Measurements from ENCODE around the gene KIAA1671. TPM values are rescaled to one million over a fixed set of nuclear protein-coding genes. Genes with fewer than 3 reads are reported as not detected.
A peak's percentile ranks its signal among the peaks of the same experiment; 100 is the strongest.
"Not testable (repeated sequence)": the region's sequence is repeated elsewhere in the genome, so short reads cannot be mapped to it uniquely, and the experiment has no call there.

Gene KIAA1671
- total RNA-seq, 2 experiments from 2014 or later: 5.1 to 5.5 TPM

DNA sequence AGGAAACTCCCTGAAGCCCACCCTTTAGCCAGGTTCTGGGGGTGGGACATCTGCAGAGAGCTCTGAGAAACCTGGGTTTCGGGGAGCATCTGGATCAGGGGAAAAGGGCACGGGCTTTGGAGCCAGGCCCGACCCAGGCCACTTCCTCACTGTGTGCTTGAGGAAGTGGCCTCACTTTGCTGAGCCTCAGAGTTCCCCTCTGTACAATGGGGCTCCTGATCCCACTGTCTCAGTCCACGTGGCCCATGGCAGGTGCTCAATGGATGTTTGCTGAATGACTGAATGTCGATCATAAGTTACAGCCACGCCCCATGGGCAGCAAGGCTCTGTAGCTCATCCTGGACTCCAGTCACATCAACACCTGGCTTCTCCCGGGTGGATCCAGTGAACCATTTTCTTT is 248.5 kb downstream of the KIAA1671 start:
- Mint-ChIP-seq H3K9me3 (ENCODE audit: insufficient read depth) (no peaks in the 10 kb centered on the region), H3K27me3 (ENCODE audit: low read depth) (no peaks in the 10 kb centered on the region)
- CTCF ChIA-PET: interaction anchor here (0.6 to 3.2 kb wide), 7 partner anchors 20 to 144 kb away, joined by 3 to 16 read pairs (median 3); no protein-coding TSS in a partner anchor

DNA sequence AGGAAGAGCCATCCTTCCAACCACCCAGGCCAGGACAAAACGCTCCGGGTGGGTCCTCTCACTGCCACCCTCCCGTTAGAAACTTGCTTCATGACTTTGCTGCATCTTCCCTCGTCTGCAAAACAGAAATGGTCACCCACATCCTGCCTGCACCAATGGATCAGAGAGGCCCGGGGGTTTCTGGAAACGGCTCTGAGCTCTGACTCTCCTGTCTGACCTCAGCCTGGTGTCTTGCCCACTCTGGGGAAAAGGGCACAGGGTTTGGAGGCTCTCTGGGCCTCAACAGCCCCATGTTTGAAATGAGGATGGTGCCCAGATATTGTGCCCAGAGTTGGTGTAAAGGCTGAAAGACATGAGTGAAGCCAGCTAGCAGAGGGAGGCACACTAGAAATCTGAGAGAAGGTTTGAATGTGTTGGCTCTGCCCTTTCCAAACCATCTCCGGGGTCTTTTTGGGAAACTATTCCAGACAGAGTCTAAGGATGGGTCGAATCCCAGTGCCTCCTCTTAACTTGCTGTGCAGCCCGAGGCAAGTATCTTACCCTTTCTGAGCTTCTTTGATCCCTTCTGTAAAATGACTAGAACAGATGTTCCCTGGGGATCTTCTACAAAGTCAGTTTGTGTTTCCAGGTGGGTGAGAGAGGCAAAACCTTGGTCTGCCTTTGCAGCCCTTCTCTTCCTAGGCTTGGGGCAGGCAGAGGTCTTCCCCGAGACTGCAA is 249.2 kb downstream of the KIAA1671 start:
- peak; percentile 32 for DNase-seq
- H3K4me1 Mint-ChIP-seq (ENCODE audit: low read depth): peaks cover 19% of the 10 kb centered on the region
- H3K27me3 Mint-ChIP-seq (ENCODE audit: low read depth): no peaks in the 10 kb centered on the region
- H3K27ac Mint-ChIP-seq: no peak overlapping the region
- H3K36me3 Mint-ChIP-seq (ENCODE audit: low read depth): no peaks in the 10 kb centered on the region
- ChIA-PET CTCF (interaction anchor here (0.6 to 3.2 kb wide), 28 partner anchors 8 to 572 kb away, joined by 3 to 16 read pairs (median 3); no protein-coding TSS in a partner anchor), POLR2A (interaction anchor here (0.6 to 0.9 kb wide), 3 partner anchors 66 to 447 kb away, joined by 3 to 4 read pairs (median 4); no protein-coding TSS in a partner anchor)
- no peaks in the 10 kb centered on the region for H3K9me3 Mint-ChIP-seq (ENCODE audit: insufficient read depth)
- ATAC-seq: peak; percentile 44
- no peak overlapping the region for H3K4me3 Mint-ChIP-seq

More for the DNA sequence above, 248.5 kb downstream of the KIAA1671 start:
- H3K36me3 Mint-ChIP-seq (ENCODE audit: low read depth): no peaks in the 10 kb centered on the region
- POLR2A ChIA-PET: interaction anchor here (0.9 kb wide), 1 partner anchor 209 kb away, joined by 4 read pairs; no protein-coding TSS in a partner anchor
- H3K4me1 Mint-ChIP-seq (ENCODE audit: low read depth): peaks cover 19% of the 10 kb centered on the region
- DNase-seq: no peak
- ATAC-seq: no peak
- H3K4me3 Mint-ChIP-seq: no peak overlapping the region
- no peak overlapping the region for H3K27ac Mint-ChIP-seq

DNA sequence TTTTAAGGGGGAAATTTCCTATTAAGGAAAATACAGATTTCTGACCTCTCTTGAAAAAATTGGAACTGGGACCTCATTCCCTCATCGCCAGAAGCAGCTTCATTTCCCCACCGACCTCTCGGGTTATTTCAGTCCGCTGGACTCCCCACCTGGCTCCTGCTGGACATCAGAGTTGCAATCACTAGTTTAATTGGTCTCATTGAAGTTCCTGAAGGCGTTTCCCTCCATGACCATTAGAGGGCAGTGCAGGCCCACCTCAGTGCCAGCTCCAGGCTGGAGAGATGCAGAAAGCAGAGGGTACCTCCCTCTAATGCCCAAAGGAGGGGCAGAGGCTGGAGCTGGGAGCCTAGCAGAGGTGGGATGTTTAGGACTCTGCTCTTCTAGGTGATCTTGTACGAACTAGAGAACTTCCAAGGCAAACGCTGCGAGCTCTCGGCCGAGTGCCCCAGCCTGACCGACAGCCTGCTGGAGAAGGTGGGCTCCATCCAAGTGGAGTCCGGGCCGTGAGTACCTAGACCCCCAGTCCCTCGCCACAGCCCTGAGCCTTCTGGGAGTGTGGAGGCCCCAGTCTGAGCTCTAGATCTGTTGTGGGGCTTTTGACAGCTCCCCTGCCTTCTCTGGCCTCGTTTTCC is 249.9 kb downstream of the KIAA1671 start:
- ChIA-PET POLR2A (interaction anchor here (0.6 kb wide), 2 partner anchors 66 to 448 kb away, joined by 3 to 4 read pairs; no protein-coding TSS in a partner anchor), CTCF (interaction anchor here (0.7 to 3.2 kb wide), 27 partner anchors 8 to 571 kb away, joined by 3 to 16 read pairs (median 3); no protein-coding TSS in a partner anchor)
- peaks cover 19% of the 10 kb centered on the region for H3K4me1 Mint-ChIP-seq (ENCODE audit: low read depth)
- H3K36me3 Mint-ChIP-seq (ENCODE audit: low read depth): no peaks in the 10 kb centered on the region
- H3K4me3 Mint-ChIP-seq: no peak overlapping the region
- peak; percentile 68 for ATAC-seq
- no peaks in the 10 kb centered on the region for H3K9me3 Mint-ChIP-seq (ENCODE audit: insufficient read depth)
- H3K27me3 Mint-ChIP-seq (ENCODE audit: low read depth): no peaks in the 10 kb centered on the region
- H3K27ac Mint-ChIP-seq: no peak overlapping the region
- peak; percentile 70 for DNase-seq

DNA sequence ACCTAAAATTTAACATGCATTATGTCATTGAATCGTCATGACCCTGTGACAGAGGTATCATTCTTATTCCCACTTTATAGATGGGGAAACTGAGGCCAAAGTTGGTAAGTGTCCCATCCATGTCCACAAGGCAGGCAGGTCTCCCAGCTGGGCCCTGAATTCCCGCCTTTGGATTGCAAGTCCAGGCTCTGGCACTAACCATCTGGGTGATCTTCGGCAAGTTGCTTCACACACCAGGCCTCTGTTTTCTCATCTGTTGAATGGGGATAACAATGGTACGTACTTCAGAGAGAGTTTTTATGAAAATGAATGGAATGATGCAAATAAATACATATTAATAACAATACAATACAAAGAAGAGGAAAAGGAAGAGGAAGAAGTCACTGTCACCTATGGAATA is 250.6 kb downstream of the KIAA1671 start:
- Mint-ChIP-seq H3K4me3 (no peak overlapping the region), H3K36me3 (ENCODE audit: low read depth) (no peaks in the 10 kb centered on the region), H3K4me1 (ENCODE audit: low read depth) (peaks cover 19% of the 10 kb centered on the region), H3K9me3 (ENCODE audit: insufficient read depth) (no peaks in the 10 kb centered on the region), H3K27ac (no peak overlapping the region), H3K27me3 (ENCODE audit: low read depth) (no peaks in the 10 kb centered on the region)
- ChIA-PET POLR2A (no interaction called here), CTCF (interaction anchor here (0.8 to 3.2 kb wide), 6 partner anchors 8 to 245 kb away, joined by 3 to 16 read pairs (median 8); no protein-coding TSS in a partner anchor)
- no peak for DNase-seq
- no peak for ATAC-seq

DNA sequence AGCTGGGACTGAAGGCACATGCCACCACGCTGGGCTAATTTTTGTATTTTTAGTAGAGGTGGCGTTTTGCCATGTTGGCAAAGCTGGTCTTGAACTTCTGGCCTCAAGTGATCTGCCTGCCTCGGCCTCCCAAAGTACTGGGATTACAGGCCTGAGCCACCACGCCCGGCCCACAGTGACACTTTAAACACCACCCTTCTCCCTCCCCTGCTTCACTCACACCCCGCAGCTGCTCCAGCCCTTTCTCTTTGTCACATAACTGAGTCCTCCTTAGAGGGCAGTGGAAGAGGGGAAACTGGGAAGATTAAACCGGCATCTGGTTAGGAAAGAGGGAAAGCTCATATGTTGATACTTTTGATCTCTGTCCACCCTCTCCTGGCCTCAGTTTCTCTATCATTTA is 252.0 kb downstream of the KIAA1671 start:
- ATAC-seq; POLR2A ChIA-PET; DNase-seq; H3K27ac Mint-ChIP-seq; H3K4me3 Mint-ChIP-seq; H3K9me3 Mint-ChIP-seq (ENCODE audit: insufficient read depth); CTCF ChIA-PET; H3K27me3 Mint-ChIP-seq (ENCODE audit: low read depth); H3K36me3 Mint-ChIP-seq (ENCODE audit: low read depth): not testable (repeated sequence)
- H3K4me1 Mint-ChIP-seq (ENCODE audit: low read depth): peaks cover 19% of the 10 kb centered on the region

DNA sequence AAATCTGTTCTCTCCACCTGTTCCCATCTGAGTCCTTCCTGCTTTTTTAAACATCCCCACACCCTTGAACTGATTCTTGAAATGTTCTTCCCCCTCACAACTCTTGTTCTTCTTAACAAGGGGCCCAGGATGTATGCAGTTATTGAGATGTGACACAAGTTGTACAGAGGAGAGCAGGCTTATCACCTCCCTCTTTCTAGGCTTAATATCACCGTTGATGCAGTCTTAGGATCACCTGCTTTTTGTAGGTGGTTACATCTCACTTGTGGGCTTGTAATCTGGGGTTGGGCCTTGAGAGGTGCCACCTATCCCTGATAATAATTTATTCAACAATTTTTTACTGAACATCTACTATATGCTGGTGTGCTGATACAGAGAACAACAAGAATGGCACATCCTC is 253.3 kb downstream of the KIAA1671 start:
- Mint-ChIP-seq H3K4me3 (no peak overlapping the region), H3K4me1 (ENCODE audit: low read depth) (peaks cover 13% of the 10 kb centered on the region), H3K9me3 (ENCODE audit: insufficient read depth) (no peaks in the 10 kb centered on the region), H3K27me3 (ENCODE audit: low read depth) (no peaks in the 10 kb centered on the region), H3K36me3 (ENCODE audit: low read depth) (no peaks in the 10 kb centered on the region), H3K27ac (no peak overlapping the region)
- DNase-seq: no peak
- ATAC-seq: no peak
- ChIA-PET POLR2A (no interaction called here), CTCF (no interaction called here)

DNA sequence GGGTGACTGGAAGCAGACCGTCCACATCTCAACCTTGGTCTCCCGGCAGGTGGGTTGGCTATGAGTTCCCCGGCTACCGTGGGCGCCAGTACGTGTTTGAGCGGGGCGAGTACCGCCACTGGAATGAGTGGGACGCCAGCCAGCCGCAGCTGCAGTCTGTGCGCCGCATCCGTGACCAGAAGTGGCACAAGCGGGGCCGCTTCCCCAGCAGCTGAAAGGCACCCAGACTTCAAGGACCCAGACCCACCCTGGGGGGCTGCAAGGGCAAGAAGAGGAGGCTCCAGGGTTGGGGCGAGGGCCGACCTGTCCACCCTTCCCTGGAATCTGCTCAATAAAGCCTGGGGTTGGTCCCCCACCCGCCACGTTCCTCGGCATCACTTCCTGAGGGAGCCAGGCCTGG is 254.5 kb downstream of the KIAA1671 start:
- no peak overlapping the region for H3K4me3 Mint-ChIP-seq
- H3K36me3 Mint-ChIP-seq (ENCODE audit: low read depth): no peaks in the 10 kb centered on the region
- H3K4me1 Mint-ChIP-seq (ENCODE audit: low read depth): peaks cover 3% of the 10 kb centered on the region
- ATAC-seq: no peak
- H3K27me3 Mint-ChIP-seq (ENCODE audit: low read depth): no peaks in the 10 kb centered on the region
- ChIA-PET POLR2A (no interaction called here), CTCF (no interaction called here)
- no peaks in the 10 kb centered on the region for H3K9me3 Mint-ChIP-seq (ENCODE audit: insufficient read depth)
- H3K27ac Mint-ChIP-seq: no peak overlapping the region
- no peak for DNase-seq

DNA sequence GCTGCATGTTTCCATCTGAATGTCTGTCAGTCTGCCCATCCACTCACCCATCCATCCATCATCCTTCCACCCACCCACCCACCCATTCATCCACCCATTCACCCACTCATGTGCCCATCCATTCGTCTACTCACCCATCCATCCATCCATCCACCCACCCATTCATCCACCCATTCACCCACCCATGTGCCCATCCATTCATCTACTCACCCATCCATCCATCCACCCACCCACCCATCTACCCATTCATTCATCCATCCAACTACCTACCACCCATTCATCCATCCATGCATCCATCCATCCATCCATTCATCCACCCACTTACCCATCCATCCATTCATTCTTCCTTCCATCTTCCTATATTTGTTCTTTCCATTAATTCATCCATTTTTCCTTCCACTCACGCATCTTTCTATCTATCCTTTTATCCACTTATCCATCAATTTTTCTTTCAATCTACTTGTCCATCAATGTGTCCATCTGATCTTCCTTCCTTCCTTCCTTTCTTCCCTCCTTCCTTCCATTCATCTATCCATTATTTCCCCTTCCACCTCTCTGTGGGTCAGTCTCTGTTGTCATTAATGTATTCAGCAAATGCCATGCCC is 255.1 kb downstream of the KIAA1671 start:
- DNase-seq (no peak), ATAC-seq (no peak)
- Mint-ChIP-seq H3K27ac (no peak overlapping the region), H3K9me3 (ENCODE audit: insufficient read depth) (no peaks in the 10 kb centered on the region), H3K4me1 (ENCODE audit: low read depth) (no peaks in the 10 kb centered on the region), H3K4me3 (no peak overlapping the region), H3K36me3 (ENCODE audit: low read depth) (no peaks in the 10 kb centered on the region), H3K27me3 (ENCODE audit: low read depth) (no peaks in the 10 kb centered on the region)
- POLR2A ChIA-PET: no interaction called here
- CTCF ChIA-PET: no interaction called here

DNA sequence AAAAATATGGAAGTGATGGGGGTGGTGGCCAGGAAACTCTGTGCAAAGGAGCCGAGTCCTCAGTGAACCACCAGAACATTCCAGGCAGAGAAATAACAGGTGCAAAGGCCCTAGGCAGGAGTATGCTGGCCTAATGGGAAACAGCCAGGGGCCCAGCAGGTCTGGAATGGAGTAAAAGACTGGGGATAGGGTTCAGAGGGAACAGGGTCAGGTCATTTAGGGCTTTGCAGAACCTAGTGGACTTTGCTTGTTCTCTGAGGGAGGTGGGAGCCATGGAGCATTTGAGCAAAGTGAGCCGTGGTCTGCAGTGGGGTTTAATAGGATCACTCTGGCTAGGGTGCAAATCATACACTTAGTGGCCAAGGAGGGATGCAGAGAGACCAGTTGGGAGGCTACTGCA is 255.8 kb downstream of the KIAA1671 start:
- no peak overlapping the region for H3K4me3 Mint-ChIP-seq
- no peak for ATAC-seq
- peaks cover 4% of the 10 kb centered on the region for H3K9me3 Mint-ChIP-seq (ENCODE audit: insufficient read depth)
- H3K27me3 Mint-ChIP-seq (ENCODE audit: low read depth): no peaks in the 10 kb centered on the region
- ChIA-PET POLR2A (no interaction called here), CTCF (no interaction called here)
- no peak overlapping the region for H3K27ac Mint-ChIP-seq
- no peak for DNase-seq
- H3K4me1 Mint-ChIP-seq (ENCODE audit: low read depth): no peaks in the 10 kb centered on the region
- no peaks in the 10 kb centered on the region for H3K36me3 Mint-ChIP-seq (ENCODE audit: low read depth)

DNA sequence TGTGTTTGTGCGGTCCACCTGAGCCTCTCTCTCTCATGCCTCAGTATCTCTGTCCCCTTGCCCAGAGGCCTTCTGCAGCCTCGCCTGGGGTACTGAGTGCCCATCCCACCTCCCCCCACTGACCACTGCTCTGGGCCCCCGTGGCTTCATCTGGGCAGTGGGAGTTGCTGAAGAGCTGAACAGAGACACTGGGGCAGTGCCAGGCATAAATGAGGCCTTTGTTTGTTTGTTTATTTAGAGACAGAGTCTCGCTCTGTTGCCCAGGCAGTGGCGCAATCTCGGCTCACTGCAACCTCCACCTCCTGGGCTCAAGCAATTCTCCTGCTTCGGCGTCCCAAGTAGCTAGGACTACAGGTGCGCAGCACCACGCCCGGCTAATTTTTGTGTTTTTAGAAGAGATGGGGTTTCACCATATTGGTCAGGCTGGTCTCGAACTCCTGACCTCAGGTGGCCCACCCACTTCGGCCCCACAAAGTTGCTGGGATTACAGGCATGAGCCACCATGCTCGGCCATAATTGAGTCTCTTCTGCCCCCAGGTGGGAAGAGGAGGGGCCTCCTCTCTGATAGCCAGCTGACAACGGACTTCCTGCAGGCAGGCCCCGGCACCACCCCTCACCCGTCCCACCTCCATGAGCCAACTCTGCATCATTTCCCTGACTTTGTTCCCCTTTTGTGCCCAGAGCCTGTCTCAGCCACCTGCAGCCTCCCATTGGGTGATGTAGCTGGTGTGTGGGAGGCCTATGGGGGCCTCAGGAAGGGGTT is 256.4 kb downstream of the KIAA1671 start:
- POLR2A ChIA-PET: no interaction called here
- no peaks in the 10 kb centered on the region for H3K36me3 Mint-ChIP-seq (ENCODE audit: low read depth)
- no peak overlapping the region for H3K27ac Mint-ChIP-seq
- H3K9me3 Mint-ChIP-seq (ENCODE audit: insufficient read depth): peaks cover 9% of the 10 kb centered on the region
- DNase-seq (no peak), ATAC-seq (no peak)
- CTCF ChIA-PET: no interaction called here
- no peak overlapping the region for H3K4me3 Mint-ChIP-seq
- H3K4me1 Mint-ChIP-seq (ENCODE audit: low read depth): no peaks in the 10 kb centered on the region
- H3K27me3 Mint-ChIP-seq (ENCODE audit: low read depth): no peaks in the 10 kb centered on the region

DNA sequence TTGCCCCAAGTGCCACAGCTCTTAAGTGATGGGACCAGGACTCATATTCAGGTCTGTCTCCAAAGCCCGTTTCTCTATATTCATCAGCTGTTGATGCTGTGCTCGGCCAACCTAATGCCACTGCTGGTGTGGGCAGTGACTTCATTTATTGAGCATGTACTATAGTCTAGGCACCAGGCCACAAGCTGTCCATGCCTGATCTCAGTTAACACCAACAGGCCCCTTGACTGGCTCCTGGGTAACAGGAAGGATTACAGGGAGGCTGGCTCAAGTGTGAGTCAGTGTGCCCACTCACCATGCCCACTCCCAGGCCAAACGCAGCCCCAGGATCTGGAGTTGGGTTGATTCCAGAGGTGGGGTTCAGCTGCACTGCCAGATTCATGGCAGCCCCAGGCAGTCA is 258.3 kb downstream of the KIAA1671 start:
- CTCF ChIA-PET: interaction anchor here (1.3 kb wide), 1 partner anchor 8 kb away, joined by 5 read pairs; no protein-coding TSS in a partner anchor
- H3K27ac Mint-ChIP-seq: no peak overlapping the region
- no peaks in the 10 kb centered on the region for H3K4me1 Mint-ChIP-seq (ENCODE audit: low read depth)

More for the DNA sequence above, 258.3 kb downstream of the KIAA1671 start:
- Mint-ChIP-seq H3K36me3 (ENCODE audit: low read depth) (no peaks in the 10 kb centered on the region), H3K4me3 (no peak overlapping the region), H3K27me3 (ENCODE audit: low read depth) (no peaks in the 10 kb centered on the region), H3K9me3 (ENCODE audit: insufficient read depth) (peaks cover 12% of the 10 kb centered on the region)
- ATAC-seq (no peak), DNase-seq (no peak)
- POLR2A ChIA-PET: no interaction called here

Measured in activated CD8-positive, alpha-beta T cell treated with anti-CD3 and anti-CD28 coated beads, Interleukin-2, amount 10 ng/mL, durations not matched to agents 7 days and 5 days (primary cell).